K562 (cell line): ENCODE data around the gene CPVL. TPM values are rescaled to one million over a fixed set of nuclear protein-coding genes. Genes with fewer than 3 reads are reported as not detected.

Source experiments
- FOXM1 ChIP-seq, 2 experiments: fragments of 450-650 bp in 1 of 2; sonication (generic) in 1 of 2; formaldehyde crosslinking in 1 of 2; IDR thresholded peaks; 2 replicates each; pipeline versions ENCODE4 v1.6.1 to v1.9.0; 2017 to 2022; ENCODE audit warnings: low read depth in 2 of 2, mild to moderate bottlenecking in 2 of 2, missing genetic modification reagents in 1 of 2, moderate library complexity in 1 of 2
- GTF2A2 ChIP-seq: IDR thresholded peaks from 2 replicates; pipeline ENCODE4 v1.6.1; 2016; ENCODE audit warnings: mild to moderate bottlenecking, missing genetic modification characterization, missing compliant biosample characterization
- MCM5 ChIP-seq: fragments of 450-650 bp; IDR thresholded peaks from 2 replicates; pipeline ENCODE4 v1.6.1; 2016; ENCODE audit warnings: low read depth
- TOE1 ChIP-seq, 2 experiments: fragments of 450-650 bp in 1 of 2; sonication (generic) in 1 of 2; formaldehyde crosslinking in 1 of 2; IDR thresholded peaks; 2 replicates each; pipeline versions ENCODE4 v1.7.1 to v1.8.0; 2016 to 2022; ENCODE audit warnings: borderline replicate concordance in 2 of 2, mild to moderate bottlenecking in 2 of 2, antibody characterized with exemption in 1 of 2, inconsistent platforms in 1 of 2, low read depth in 1 of 2, missing genetic modification reagents in 1 of 2, moderate library complexity in 1 of 2
- ZNF696 ChIP-seq: fragments of 250-450 bp; sonication (Bioruptor Pico); conservative IDR thresholded peaks from 2 replicates; pipeline ENCODE4 v1.4.0; 2020; ENCODE audit warnings: mild to moderate bottlenecking, moderate library complexity
- polyA plus RNA-seq, 8 experiments: library from polyadenylated mRNA; depleted of rRNA in 4 of 8; stranded (reverse) in 5 of 8; unstranded in 3 of 8; fragments of >200 nt; fragmentation: Nextera tagmentation in 2 of 8; fragmentation: Illumina TruSeq in 1 of 8; extraction: Ambion mirVana in 2 of 8; extraction: Trizol in 1 of 8; gene quantifications; 2 replicates each; pipeline versions ENCODE4 v1.2.1 to v1.2.3, GENCODE V29; 2011 to 2014; ENCODE audit warnings: inconsistent platforms in 1 of 8, missing spikeins in 1 of 8
- total RNA-seq, 7 experiments: library from RNA; depleted of rRNA in 6 of 7; stranded (reverse); fragments of >200 nt in 6 of 7; fragmentation: Illumina TruSeq in 2 of 7; extraction: Trizol in 2 of 7; gene quantifications; 2 replicates each; pipeline versions ENCODE4 v1.2.1 to v1.2.3, GENCODE V29; 2011 to 2021; ENCODE audit warnings: low replicate concordance in 1 of 7
- TF ChIP-seq, protein P1 (sequence below), 2 experiments: fragments of 450-650 bp in 1 of 2; IDR thresholded peaks; 2 replicates each; pipeline ENCODE4 v1.6.1; 2011 to 2017; ENCODE audit warnings: low read depth in 2 of 2, antibody characterized with exemption in 1 of 2, borderline replicate concordance in 1 of 2, low read length in 1 of 2, mild to moderate bottlenecking in 1 of 2, mixed read lengths in 1 of 2; ENCODE audit not compliant: control insufficient read depth in 1 of 2
- TF ChIP-seq, protein P2 (sequence below): IDR thresholded peaks from 2 replicates; pipeline ENCODE4 v1.6.1; 2011; ENCODE audit warnings: borderline replicate concordance, low read depth, mild to moderate bottlenecking, moderate library complexity, low read length; ENCODE audit not compliant: insufficient read depth, poor library complexity, severe bottlenecking
- TF ChIP-seq, protein P3 (sequence below), 2 experiments: fragments of 450-650 bp; formaldehyde crosslinking in 1 of 2; IDR thresholded peaks; 2 replicates each; pipeline versions ENCODE4 v1.4.0 to v1.6.1; 2014 to 2020; ENCODE audit warnings: mild to moderate bottlenecking in 2 of 2, borderline replicate concordance in 1 of 2, low read depth in 1 of 2

Gene CPVL
- total and polyA plus RNA-seq, 9 of the 15 experiments (the other 6 are each of a cell fraction or from before 2014, with no cell fraction given) = 0.89 to 2.4 (median 1.5) TPM

DNA sequence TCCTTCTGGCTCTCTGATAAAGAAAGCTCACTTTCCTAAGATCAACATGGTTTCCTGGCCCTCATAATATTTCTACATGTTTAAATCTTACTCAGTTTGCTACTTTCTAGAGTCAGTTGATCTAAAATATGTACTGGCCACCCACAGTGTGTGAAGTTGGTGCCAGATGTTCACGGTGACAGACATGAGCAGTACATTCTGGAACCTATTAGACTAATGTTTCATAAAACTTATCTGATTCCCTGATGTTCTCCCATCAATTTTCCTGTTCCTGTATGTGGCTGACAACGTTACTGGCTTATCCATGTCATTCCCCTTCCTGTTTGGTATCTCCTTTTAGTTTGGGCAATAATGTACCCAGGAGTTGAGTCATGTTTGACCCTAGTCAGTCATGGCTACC, 13.7 kb upstream of the CPVL start (continued):
- TF ChIP-seq, protein P1, sequence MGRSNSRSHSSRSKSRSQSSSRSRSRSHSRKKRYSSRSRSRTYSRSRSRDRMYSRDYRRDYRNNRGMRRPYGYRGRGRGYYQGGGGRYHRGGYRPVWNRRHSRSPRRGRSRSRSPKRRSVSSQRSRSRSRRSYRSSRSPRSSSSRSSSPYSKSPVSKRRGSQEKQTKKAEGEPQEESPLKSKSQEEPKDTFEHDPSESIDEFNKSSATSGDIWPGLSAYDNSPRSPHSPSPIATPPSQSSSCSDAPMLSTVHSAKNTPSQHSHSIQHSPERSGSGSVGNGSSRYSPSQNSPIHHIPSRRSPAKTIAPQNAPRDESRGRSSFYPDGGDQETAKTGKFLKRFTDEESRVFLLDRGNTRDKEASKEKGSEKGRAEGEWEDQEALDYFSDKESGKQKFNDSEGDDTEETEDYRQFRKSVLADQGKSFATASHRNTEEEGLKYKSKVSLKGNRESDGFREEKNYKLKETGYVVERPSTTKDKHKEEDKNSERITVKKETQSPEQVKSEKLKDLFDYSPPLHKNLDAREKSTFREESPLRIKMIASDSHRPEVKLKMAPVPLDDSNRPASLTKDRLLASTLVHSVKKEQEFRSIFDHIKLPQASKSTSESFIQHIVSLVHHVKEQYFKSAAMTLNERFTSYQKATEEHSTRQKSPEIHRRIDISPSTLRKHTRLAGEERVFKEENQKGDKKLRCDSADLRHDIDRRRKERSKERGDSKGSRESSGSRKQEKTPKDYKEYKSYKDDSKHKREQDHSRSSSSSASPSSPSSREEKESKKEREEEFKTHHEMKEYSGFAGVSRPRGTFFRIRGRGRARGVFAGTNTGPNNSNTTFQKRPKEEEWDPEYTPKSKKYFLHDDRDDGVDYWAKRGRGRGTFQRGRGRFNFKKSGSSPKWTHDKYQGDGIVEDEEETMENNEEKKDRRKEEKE (IDR thresholded peaks at IDR 0.05; ENCODE audit: borderline replicate concordance in 1 of 2, control insufficient read depth in 1 of 2, low read depth in 2 of 2, low read length in 1 of 2) = no peak
- TF ChIP-seq, protein P2, sequence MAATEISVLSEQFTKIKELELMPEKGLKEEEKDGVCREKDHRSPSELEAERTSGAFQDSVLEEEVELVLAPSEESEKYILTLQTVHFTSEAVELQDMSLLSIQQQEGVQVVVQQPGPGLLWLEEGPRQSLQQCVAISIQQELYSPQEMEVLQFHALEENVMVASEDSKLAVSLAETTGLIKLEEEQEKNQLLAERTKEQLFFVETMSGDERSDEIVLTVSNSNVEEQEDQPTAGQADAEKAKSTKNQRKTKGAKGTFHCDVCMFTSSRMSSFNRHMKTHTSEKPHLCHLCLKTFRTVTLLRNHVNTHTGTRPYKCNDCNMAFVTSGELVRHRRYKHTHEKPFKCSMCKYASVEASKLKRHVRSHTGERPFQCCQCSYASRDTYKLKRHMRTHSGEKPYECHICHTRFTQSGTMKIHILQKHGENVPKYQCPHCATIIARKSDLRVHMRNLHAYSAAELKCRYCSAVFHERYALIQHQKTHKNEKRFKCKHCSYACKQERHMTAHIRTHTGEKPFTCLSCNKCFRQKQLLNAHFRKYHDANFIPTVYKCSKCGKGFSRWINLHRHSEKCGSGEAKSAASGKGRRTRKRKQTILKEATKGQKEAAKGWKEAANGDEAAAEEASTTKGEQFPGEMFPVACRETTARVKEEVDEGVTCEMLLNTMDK = no peak
- TF ChIP-seq MCM5 (no peak), FOXM1 (IDR thresholded peaks at IDR 0.05; ENCODE audit: low read depth) (no peak), FOXM1 (CRISPR knock-in tag; IDR thresholded peaks at IDR 0.05; ENCODE audit: low read depth) (no peak), TOE1 (IDR thresholded peaks at IDR 0.05; ENCODE audit: borderline replicate concordance) (no peak), TOE1 (CRISPR knock-in tag; IDR thresholded peaks at IDR 0.05; ENCODE audit: borderline replicate concordance, low read depth) (no peak), GTF2A2 (tag) (no peak), ZNF696 (CRISPR knock-in tag) (no peak)
- TF ChIP-seq, protein P3, sequence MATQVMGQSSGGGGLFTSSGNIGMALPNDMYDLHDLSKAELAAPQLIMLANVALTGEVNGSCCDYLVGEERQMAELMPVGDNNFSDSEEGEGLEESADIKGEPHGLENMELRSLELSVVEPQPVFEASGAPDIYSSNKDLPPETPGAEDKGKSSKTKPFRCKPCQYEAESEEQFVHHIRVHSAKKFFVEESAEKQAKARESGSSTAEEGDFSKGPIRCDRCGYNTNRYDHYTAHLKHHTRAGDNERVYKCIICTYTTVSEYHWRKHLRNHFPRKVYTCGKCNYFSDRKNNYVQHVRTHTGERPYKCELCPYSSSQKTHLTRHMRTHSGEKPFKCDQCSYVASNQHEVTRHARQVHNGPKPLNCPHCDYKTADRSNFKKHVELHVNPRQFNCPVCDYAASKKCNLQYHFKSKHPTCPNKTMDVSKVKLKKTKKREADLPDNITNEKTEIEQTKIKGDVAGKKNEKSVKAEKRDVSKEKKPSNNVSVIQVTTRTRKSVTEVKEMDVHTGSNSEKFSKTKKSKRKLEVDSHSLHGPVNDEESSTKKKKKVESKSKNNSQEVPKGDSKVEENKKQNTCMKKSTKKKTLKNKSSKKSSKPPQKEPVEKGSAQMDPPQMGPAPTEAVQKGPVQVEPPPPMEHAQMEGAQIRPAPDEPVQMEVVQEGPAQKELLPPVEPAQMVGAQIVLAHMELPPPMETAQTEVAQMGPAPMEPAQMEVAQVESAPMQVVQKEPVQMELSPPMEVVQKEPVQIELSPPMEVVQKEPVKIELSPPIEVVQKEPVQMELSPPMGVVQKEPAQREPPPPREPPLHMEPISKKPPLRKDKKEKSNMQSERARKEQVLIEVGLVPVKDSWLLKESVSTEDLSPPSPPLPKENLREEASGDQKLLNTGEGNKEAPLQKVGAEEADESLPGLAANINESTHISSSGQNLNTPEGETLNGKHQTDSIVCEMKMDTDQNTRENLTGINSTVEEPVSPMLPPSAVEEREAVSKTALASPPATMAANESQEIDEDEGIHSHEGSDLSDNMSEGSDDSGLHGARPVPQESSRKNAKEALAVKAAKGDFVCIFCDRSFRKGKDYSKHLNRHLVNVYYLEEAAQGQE (IDR thresholded peaks at IDR 0.05; ENCODE audit: borderline replicate concordance) = no peak
- TF ChIP-seq, protein P3 (CRISPR knock-in tag; IDR thresholded peaks at IDR 0.05; ENCODE audit: low read depth) = no peak
